Measurements from ENCODE around the gene TPBG. TPM values are rescaled to one million over a fixed set of nuclear protein-coding genes. Genes with fewer than 3 reads are reported as not detected.

The TPBG gene
- total RNA-seq, 1 donor from 2014 or later = 2.6 TPM

- H3K36me3 ChIP-seq = no peaks in the 10 kb centered on the region
- H3K9me3 ChIP-seq (replicated peaks) = no peaks in the 10 kb centered on the region
- no peak for TF ChIP-seq CTCF (IDR thresholded peaks at IDR 0.05; ENCODE audit: borderline replicate concordance)
- no peak overlapping the region for H3K4me3 ChIP-seq
- no peak for DNase-seq
- peaks cover 50% of the 10 kb centered on the region for H3K27me3 ChIP-seq (ENCODE audit: low read depth)
- H3K27ac ChIP-seq (replicated peaks) = no peak overlapping the region
- peaks cover 30% of the 10 kb centered on the region for H3K4me1 ChIP-seq
- intact Hi-C loops (cut with micrococcal nuclease) = no loop called here
These were observed 4.1 kb downstream of the TPBG start for GRCh38 chr6:82367704-82368103.

GRCh38 chr6:82370788-82371187 lies 7.2 kb downstream of the TPBG start:
- intact Hi-C loops (cut with micrococcal nuclease) = no loop called here
- Histone ChIP-seq H3K4me3 (no peak overlapping the region), H3K9me3 (replicated peaks) (no peaks in the 10 kb centered on the region), H3K27ac (replicated peaks) (no peak overlapping the region), H3K4me1 (no peaks in the 10 kb centered on the region), H3K36me3 (no peaks in the 10 kb centered on the region), H3K27me3 (ENCODE audit: low read depth) (peaks cover 19% of the 10 kb centered on the region)
- TF ChIP-seq CTCF (IDR thresholded peaks at IDR 0.05; ENCODE audit: borderline replicate concordance) = no peak
- no peak for DNase-seq

GRCh38 chr6:82371799-82372546 lies 8.4 kb downstream of the TPBG start:
- H3K9me3 ChIP-seq (replicated peaks) = no peaks in the 10 kb centered on the region
- no peak overlapping the region for H3K4me3 ChIP-seq
- no peak for DNase-seq
- no peak overlapping the region for H3K27ac ChIP-seq (replicated peaks)
- no peaks in the 10 kb centered on the region for H3K4me1 ChIP-seq
- intact Hi-C loops (cut with micrococcal nuclease) = no loop called here
- peaks cover 8% of the 10 kb centered on the region for H3K27me3 ChIP-seq (ENCODE audit: low read depth)
- TF ChIP-seq CTCF (IDR thresholded peaks at IDR 0.05; ENCODE audit: borderline replicate concordance) = no peak
- no peaks in the 10 kb centered on the region for H3K36me3 ChIP-seq

- H3K9me3 ChIP-seq (replicated peaks) = no peaks in the 10 kb centered on the region
- no peak for TF ChIP-seq CTCF (IDR thresholded peaks at IDR 0.05; ENCODE audit: borderline replicate concordance)
- H3K27me3 ChIP-seq (ENCODE audit: low read depth) = peaks cover 5% of the 10 kb centered on the region
- H3K4me1 ChIP-seq = no peaks in the 10 kb centered on the region
- no peak overlapping the region for H3K4me3 ChIP-seq
- intact Hi-C loops (cut with micrococcal nuclease) = no loop called here
- H3K36me3 ChIP-seq = no peaks in the 10 kb centered on the region
- DNase-seq = no peak
- H3K27ac ChIP-seq (replicated peaks) = no peak overlapping the region
These were observed 9.0 kb downstream of the TPBG start for GRCh38 chr6:82372656-82373055.

GRCh38 chr6:82374516-82374915 lies 10.9 kb downstream of the TPBG start:
- no peaks in the 10 kb centered on the region for H3K27me3 ChIP-seq (ENCODE audit: low read depth)
- H3K9me3 ChIP-seq (replicated peaks) = no peaks in the 10 kb centered on the region
- no peak overlapping the region for H3K27ac ChIP-seq (replicated peaks)
- no peak for TF ChIP-seq CTCF (IDR thresholded peaks at IDR 0.05; ENCODE audit: borderline replicate concordance)
- no peaks in the 10 kb centered on the region for H3K4me1 ChIP-seq
- no peak for DNase-seq
- H3K4me3 ChIP-seq = no peak overlapping the region
- intact Hi-C loops (cut with micrococcal nuclease) = no loop called here
- H3K36me3 ChIP-seq = no peaks in the 10 kb centered on the region
